RCC 7860 (cell line): ENCODE data around the gene ACE.
"Not testable (repeated sequence)": the region's sequence is repeated elsewhere in the genome, so short reads cannot be mapped to it uniquely, and the experiment has no call there.

ENCODE experiments used
- DNase-seq: peaks from one replicate; pipeline ENCODE4 v3.0.0-alpha.2; 2015; ENCODE audit warnings: low spot score
- FAIRE-seq: peaks from 2 replicates; lab custom pipeline; 2012; peaks lifted over from hg19 to GRCh38; lab: Jason Lieb, UNC

The ACE gene

DNA sequence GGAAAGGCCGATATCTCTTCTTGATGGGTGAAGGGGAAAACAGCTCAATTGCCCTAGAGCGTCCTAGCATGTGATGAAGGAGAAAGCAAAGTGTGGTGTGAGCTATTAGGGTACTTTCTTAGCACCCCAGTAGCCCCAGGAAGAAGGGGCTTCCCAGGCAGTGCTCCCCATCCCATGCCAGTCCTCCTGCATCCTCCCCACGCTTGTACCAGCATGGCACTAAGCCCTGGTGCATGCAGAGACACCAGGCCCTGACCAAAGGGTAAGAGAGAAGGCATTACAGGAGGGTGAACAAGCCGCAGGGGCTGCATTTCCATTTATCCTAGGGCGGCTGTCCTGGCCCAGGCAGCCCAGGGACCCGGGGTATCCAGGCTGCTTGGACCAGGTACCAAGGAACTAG lies 33.8 kb upstream of the ACE start:
- no peak for FAIRE-seq
- no peak for DNase-seq

DNA sequence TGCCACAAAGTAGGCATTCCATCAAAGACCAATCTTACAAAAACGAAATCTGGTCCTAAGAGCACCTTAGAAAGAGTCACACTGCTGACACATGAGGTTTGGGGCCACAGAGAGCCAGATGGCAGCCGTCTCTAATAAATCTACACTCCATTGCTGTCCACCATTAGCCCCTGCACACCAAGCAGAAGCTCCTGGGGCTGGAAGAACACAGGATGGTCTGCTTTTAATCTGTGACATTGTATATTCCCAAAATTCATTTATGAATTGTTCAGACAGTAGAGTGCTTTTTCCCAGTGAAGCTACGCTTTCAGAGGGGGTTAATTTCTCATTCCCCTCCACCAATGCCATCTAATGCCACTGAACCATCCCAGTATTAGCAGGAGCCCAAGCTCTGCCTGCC lies 32.4 kb upstream of the ACE start:
- no peak for FAIRE-seq

DNA sequence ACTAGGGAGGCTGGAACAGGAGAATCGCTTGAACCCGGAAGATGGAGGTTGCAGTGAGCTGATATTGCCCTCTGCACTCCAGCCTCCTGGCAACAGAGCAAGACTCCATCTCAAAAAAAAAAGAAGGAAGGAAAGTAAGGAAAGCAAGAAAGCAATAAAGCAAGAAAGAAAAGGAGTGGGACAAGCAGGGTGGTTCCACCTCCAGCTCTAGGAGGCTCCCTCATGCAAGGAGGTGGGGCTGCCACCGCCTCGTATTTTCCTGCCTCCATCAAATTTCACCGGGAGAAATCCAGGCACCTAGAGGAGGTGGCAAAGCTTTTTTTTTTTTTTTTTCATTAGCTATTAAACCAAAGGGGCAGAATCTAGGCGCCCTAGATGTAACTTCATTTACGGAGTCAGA lies 31.8 kb upstream of the ACE start:
- FAIRE-seq = no peak

More for the DNA sequence above, 32.4 kb upstream of the ACE start:
- DNase-seq = no peak

DNA sequence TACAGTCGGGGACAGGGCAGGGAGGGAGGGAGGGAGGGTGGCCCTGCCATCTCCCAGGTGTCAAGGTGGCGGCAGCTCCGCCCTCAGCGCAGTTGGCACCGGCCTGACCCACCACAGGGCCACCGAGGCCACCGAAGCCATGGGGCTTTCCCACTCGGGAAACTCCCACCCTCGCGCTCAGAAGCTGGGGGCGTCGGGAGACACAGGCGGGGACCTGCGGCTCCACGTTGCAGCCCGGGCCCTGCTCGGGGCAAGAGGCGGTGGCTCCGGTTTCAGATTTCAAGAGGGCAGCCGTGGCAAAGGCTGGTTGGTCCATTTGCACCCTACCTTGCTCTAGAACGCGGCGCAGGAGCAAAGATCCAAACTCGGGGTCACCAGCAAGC lies 31.3 kb upstream of the ACE start:
- no peak for FAIRE-seq
- peak; percentile 31 for DNase-seq

More for the DNA sequence above, 31.8 kb upstream of the ACE start:
- DNase-seq = no peak

DNA sequence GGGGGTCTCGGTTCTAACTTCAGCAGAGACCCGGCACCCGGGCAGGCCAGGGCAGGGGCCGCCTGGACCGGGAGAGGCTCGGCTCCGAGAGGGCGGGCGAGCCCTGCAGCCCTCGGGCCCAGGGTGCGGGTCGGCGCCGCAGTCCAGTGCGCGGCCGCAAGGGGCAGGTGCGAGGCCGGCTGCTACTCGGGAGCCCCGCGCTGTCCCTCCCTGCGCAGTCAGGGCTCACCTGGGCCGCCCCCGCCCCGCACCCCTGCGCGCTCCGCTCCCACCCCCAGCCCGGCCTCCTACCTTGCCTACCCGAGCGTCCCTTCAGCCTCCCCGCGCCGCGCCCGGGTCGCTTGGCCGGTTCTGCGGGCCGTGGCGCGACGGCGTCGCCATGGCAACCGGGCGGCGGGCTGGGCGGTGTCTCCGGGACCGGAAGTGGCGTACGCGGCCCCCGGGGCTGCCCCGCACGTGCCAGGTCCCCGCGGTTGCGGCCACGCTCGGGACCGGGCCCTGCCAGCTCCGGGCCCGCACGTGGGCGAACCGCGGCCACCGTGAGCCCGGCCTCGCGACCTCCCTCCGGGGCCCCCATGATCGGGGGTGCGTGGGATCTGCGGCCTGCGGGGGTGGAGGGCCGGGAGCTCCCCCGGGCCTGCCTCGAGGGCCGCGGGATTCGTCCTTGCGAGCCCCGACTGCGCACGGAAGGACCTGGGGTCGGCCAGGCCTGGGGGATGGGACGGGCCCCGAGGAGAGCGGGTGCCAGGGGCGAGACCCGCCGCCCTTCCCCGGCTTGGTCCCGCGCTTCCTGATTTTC lies 30.7 kb upstream of the ACE start, which contains the start of gene CYB561:
Gene CYB561 (minus strand): TSS at position 353 of the 799 bp plus-strand sequence. CDS start 8,759 bp downstream, outside the sequence.
- FAIRE-seq (no peak), DNase-seq (peak; percentile 55)

DNA sequence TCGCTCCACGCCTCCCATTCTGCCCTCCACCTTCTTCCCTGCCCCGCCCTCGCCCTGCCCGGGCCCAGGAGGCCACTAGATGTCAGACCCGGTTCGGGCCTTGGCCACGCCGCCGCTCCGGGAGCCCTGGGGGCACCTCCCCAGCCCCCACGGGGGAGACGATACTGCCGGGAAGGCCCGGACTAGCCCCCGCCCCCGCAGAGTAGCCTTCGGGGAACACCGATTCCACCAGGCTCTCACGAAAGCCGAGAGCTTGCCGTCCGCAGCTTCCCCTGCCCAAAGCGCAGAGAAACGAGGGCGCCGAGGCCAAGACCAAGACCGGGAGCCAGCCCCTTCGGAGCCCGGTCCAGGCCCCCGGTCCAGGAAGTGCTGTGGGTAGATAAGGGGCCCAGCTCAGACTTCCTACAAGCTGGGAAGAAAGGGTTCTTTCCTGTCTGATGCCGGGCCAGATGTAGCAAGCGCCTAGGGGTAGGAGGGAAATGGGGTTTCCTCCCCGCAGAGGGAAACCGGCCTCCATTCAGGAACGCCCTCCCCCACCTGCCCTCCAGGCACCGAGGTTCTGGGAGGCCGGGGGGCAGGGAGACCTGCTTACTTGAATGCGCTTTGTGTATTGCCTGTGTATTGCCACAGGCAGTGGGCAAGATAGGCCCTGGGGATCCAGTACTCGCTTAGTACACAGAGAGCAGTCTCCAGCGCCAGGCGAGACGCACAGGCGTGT lies 29.9 kb upstream of the ACE start:
- no peak for DNase-seq
- FAIRE-seq = no peak

DNA sequence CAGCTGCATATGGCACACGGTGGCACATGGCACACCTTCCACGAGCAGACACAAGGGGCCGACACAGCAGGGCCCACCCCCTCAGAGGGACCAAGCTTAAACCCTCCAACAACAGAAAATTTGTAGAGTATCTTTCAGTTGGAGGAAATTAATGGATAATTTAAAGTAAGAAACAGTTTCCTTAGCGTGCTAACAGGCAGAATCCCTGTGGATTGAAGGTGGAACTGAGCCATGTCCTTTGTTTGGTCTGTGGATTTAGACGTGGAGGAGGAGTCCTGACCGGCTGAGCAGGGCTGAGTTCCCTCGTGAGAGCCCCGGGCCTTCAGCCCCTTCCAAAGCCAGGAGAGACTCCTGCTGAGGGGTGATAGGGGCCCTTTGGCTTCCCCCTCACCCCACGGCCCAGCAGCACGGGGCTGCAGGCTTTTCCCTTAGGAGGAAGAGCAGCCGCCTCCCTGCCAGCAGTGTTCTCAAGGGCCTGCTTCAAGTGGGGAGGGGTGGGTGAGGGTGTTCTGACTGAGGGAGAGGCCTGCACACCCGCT lies 29.3 kb upstream of the ACE start:
- DNase-seq (no peak), FAIRE-seq (no peak)

DNA sequence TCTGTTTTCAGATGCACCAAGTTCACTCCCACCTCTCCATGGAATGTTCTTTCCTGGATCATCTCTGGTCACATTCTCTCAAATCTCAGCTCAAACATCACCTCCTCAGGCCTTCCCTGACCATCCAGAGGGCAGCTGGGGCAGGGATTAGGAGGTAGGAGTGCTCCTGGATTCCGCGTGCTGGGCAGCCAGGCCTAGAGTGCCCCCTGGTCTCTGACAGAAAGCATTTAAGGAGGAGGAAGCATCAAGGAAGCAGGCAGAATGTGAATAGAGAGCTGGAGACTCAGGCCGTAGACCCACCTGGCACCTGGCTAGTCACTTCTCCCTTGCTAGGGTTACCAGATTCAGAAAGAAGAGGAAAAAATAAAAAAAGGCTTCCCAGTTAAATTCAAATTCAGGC lies 28.2 kb upstream of the ACE start:
- FAIRE-seq = no peak
- no peak for DNase-seq

DNA sequence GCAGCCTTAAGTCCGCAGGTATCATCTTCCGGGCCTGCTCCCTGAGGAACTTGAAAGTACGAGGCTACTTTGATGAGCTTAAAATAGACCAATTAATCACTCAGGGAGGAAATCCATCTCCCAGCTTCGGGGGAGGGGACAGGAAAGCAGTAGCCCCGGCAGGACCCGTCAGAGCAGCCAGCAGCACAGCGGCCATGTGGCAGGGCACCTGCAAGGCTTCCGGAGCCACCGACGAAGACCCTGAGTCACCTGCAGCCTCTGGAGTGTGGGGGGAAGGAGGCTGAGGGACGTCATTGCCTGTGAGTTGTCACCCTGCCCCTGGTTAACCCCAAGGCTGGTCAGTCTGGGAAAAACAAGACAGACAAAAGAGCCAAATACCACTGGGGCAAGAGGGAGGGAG lies 26.3 kb upstream of the ACE start:
- FAIRE-seq (no peak), DNase-seq (peak; percentile 39)

DNA sequence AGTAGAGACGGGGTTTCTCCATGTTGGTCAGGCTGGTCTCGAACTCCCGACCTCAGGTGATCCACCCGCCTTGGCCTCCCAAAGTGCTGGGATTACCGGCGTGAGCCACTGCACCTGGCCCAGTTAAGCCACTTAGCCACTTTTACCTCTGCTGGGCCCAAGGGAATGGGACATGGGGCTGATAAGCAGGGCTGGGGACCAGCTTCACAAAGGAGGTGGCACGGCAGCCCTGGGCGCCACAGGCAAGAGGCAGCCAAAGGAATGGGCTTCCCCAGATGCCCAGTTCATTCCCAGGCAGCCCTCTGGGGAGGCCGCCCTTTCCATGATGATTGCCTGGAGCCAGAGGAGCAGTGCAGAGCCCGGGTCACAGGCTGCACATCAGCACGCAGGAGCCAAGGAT lies 25.7 kb upstream of the ACE start:
- no peak for DNase-seq
- FAIRE-seq = no peak

DNA sequence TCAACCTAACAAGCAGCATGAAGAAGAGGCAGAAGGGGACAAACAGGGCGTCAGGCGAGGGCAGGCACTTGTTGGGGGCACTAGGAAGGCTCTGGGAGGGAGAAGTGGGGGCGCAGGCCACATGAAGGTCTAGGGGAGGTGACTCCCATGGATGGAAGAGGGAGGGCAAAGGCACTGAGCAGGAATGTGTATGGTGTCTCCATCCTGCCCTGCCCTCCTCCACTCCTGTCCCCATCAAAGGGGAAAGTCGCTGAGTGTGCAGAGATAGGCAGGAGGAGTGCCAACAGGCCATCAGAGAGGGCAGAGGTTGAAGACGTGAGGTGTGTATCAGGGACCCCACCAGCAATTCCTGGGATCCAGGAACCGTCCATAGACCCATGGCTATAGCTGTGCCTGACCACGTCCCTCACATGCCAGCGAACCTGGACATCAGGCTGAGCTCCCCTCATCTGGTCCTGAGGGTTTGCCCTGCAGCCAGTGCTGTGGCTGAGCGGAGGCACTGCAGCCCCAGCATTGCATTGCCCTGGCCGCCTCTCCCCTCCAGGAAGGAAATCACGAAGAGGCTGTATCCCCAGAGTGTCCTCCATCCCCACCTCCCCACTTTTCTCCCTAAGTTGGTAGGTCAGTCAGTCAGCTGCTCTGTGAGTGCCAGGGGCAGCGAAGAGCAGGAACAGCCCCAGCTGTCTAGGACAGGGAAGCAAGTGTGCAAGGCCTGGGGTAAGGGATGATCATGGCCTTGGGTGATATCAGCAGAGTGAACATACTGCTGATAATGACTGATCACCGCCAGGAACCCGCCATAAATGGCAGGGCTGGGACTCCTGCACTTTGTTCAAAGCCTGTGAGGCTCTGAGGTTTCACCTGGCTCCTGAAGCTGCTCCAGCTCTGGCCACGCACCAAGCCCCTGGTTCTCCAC lies 24.6 kb upstream of the ACE start:
- no peak for FAIRE-seq

DNA sequence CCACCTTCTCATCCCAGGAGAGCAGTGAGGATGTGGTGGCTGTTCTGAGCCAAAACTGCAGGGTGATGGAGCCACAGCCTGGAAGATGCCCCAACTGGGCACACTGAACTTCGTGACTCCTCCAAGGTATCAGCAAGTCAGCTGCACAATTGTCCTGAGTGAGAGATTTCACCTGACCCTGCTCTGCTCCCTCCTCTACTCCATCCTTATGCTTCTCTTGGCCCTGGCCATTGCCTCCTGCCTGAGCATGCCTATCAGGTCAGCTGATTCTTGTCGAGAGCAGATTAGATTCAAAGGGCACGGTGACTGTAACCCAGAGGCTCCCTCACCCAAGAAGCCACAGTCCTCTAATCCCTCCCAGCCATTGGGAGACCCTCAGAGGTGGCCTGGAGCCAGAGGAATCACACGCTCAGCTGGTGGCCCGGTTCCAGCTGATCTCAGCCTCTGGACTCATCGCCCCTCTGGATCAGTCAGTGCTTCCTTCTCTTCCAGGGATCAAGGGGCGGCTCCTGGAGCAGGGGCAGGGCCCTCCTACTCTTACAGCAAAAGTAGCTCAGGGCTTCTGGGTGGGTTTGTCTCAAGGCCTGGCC lies 23.8 kb upstream of the ACE start:
- no peak for FAIRE-seq
- no peak for DNase-seq

More for the DNA sequence above, 24.6 kb upstream of the ACE start:
- DNase-seq = no peak

DNA sequence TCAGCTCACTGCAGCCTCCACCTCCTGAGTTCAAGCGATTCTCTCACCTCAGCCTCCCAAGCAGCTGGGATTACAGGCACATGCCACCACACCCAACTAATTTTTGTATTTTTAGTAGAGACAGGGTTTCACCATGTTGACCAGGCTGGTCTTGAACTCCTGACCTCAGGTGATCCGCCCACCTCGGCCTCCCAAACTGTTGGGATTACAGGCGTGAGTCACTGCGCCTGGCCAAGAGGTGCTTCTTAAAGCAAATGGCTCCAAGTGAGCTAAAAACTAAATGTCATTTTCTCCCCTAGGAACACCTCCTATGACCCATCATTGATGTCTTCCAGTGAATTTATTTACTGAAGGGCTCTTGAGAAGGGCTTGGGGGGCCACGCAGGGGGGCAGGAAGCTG lies 22.5 kb upstream of the ACE start:
- FAIRE-seq, DNase-seq: not testable (repeated sequence)

DNA sequence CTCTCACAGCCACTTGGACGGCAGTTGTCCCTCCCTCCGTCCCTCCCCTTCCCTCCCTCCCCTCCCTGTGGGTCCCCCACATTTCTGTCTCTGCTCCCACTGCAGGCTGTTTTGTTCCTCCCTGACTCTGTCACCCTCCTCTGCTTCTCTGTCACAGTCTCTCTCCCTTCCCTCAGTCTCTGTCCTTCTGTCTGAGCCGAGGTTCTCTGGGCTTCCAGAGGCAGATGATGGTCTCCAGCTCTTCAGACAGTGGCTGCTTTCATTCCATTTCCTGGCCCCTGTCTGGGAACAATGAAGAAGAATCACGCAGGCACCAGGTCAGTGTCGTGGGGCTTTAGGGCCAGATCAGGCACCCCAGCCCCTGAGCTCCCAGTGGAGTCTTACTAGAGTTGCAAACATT lies 21.9 kb upstream of the ACE start:
- no peak for FAIRE-seq
- no peak for DNase-seq

DNA sequence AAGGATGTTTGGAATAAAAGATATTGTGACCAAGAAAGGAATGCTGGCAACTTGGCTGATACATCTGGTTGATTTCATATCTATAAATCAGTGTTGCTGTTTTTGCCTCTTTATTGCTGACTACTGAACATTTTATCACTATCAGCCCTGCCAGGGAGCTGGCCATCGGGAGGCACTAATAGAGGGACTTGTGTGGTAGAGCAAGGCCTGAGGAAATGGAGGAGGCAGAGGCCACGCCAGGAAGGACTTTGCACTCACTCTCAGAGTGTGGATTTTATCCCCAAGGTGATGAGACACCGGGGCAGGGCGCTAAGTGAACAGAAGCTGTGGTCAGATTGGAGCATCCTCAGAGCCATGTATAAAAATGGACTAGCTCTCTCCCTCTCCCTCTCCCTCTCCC lies 21.4 kb upstream of the ACE start:
- FAIRE-seq (no peak), DNase-seq (no peak)

DNA sequence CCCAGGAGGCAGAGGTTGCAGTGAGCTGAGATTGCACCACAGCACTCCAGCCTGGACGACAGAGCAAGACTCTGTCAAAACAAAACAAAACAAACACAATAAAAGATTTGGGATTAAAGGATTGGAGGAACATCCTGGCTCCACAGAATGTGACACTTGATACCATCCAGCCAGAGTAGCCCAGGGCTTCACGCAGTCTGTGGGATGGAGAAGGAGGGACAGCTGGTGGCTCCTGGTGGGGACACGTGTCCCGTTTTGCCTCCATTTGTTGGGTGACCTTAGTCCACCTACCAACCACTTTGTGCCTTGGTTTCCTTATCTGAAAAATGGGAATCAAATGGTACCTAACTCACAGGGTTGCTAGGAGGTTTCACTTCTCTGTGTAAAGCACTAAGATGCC lies 18.4 kb upstream of the ACE start:
- no peak for FAIRE-seq

DNA sequence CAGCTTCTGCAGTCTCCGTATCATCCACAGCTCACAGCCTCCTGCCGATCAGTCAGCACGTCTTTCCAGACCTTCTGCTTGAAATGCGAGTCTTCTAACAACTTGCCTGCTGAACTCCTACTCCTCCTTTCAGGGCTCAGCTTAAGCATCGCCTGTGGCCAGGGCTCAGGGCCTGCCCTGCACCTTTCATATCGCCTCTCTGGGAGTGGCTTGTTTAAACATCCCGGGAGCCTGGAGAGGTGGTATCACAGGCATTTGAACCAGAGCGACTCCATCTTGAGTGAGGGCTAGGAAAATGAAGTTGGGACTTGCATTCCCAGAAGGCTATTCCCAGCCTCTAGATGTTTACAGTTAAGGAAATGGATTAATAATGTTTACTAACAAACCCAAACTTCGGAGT lies 16.8 kb upstream of the ACE start:
- DNase-seq = no peak
- FAIRE-seq = no peak

More for the DNA sequence above, 18.4 kb upstream of the ACE start:
- DNase-seq = no peak

DNA sequence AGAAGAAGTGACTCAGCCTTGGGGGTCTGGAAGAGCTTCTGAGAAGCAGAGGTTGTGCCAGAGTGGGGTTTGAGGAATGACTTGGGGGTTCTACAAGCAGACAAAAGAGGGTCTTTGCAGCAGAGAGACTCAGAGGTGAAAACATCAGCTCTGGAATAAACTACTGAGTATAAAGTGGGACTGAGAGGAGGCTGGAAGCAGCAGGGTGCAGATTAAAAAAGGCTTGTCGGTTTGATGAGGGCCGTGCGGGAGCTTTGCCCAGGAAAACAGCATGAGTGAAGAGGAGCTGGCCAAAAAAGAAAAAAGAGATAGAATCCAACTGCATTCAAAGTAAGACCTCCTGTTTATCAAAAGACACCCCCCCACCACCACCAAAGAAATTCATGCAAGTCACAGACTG lies 13.1 kb upstream of the ACE start:
- DNase-seq = no peak
- FAIRE-seq = no peak

DNA sequence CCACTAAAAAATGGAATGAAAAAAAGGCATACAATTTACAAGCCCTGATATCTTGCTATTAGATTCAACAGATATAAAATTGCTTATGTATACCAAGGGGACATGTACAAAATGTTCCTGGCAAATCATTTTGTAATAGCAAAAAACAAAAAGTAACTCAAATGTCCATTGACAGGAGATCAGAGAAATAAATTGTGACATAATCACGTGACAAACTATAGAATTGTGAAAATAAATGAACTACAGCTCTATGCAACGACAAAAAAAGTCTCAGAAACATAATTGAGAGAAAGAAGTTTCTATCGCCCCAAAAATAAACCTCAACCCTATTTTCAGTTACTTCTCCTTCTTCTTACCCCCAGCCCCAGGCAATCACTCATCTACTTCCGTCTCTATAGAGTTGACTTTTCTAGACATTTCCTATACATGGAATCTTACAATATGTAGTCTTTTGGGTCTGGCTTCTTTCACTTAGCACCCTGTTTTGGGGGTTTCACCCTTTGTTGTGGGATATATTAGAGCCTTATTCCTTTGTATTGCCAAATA lies 12.1 kb upstream of the ACE start:
- no peak for DNase-seq
- FAIRE-seq = no peak

DNA sequence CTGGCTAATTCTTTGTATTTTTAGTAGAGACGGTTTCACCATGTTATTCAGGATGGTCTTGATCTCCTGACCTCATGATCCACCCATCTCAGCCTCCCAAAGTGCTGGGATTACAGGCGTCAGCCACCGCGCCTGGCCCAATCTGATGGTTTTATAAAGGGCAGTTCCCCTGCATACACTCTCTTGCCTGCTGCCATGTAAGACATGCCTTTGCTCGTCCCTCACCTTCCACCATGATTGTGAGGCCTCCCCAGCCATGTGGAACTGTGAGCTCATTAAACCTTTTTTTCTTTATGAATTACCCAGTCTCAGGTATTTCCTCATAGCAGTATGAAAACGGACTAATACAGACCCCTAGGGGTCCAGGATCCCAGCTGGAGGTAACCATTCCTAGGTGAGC lies 8.8 kb upstream of the ACE start:
- FAIRE-seq, DNase-seq: not testable (repeated sequence)
